DMS114 treated with DMSO at 0.1 percent for 48 hours (cell line): ENCODE data around the gene SORCS1.

Experiments
- DNase-seq: peaks from one replicate; lab custom pipeline; 2025; ENCODE audit not compliant: unreplicated experiment; lab: John Stamatoyannopoulos, UW

SORCS1 gene

DNA sequence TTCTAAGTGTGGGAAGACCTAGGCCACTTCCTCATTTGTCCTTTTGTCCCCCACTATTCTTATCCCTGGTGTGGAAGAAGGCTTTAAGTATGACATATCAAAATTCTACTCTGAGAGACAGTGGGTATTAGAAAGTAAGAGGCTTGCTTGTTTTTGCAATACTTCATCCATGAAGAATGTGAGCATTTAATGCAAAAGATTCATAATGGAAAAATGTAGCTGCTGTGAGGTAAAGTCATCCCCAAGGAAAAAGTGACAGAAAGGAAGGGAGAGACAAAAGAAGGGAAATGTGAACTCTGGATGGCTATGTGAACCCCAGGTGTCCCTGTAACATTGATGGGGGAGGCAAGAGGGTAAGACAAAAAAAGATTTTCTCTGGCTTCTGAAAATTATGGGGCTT is 607.5 kb downstream of the SORCS1 start:
- DNase-seq = no peak

DNA sequence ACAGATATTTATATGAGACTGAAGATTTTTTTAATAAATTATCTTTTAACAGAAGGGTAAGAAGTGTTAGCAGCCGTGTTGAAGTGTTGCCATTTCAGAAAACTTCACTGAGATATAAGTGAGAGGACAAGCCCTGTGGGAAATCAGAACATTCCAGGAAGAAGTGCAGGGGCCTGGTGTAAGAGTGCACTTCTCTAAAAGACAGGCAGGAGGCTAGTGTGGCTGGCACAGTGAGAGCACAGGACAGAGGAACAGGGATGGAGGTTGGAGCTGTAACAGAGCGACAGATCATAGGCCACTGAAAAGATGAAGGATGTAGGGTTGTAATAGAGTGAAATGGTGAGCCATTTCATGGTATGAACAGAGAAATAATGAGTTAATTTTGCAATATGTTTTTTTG is 608.9 kb downstream of the SORCS1 start:
- no peak for DNase-seq

DNA sequence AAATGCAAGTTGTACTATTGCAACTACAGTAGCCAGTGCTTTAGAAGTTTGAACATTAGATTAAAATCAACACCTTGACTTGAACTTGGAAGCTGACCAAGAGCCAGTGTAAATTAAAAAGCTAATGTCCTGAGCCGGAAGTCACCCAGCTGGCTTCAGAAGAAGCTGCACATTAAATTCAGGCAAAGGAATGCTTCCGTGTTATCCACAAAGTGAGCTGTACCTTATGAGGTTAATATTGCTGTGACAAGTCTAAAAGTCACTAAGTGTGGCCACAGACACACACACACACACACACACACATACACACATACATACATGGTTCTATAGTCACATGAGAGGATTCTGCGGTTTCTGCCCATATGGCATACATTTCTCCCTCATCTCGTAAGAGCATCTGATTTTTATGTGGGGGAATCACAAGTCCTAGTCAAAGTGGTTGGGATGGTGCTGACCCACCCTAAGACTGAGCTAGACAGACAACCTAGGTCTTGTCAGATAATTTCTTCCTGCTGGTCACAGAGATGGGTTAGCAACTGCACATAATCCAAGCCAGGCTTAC is 612.9 kb downstream of the SORCS1 start:
- no peak for DNase-seq

DNA sequence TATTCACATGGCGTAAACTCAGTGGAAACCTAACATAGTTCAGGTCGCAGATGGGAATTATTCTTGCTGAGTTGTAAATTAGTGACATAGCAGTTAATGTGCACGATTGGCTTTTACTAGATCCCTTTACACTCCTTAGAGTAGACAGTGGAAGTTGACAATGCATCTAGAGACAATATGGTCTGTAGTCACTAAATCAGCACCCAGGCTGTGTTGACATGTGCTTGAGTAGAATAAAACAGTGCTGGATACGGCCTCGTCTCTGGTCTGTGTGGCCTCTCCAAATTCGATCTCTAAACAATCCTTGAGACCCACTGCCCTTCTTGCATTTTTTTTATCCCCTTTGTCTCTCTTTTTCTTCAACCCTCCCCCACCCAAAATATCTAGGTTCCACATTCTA is 615.7 kb downstream of the SORCS1 start:
- DNase-seq = no peak

DNA sequence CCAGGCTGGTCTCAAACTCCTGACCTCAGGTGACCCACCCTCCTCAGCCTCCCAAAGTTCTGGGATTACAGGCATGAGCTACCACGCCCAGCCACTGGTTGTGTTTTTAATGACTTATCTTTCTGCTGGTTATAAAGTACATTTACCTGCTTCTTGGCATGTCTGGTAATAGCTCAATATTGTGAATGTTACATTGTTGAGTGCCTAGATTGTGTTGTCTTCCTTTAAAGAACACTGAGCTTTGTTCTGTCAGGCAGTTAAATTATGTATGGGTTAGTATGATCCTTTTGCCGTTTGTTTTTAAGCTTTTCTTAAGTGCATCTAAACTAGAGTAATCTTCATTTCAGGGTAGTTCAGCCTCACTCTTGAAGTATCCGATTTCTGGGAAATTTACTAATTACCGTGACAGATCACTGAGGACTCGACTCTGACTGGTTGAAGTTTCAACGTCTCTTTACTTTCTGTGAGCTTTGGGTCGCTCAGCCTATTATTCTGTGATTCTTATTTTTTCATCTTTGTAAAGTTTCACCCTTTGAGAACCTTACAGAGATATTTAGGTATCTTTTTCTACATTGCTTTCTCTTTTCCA is 617.4 kb downstream of the SORCS1 start:
- no peak for DNase-seq

DNA sequence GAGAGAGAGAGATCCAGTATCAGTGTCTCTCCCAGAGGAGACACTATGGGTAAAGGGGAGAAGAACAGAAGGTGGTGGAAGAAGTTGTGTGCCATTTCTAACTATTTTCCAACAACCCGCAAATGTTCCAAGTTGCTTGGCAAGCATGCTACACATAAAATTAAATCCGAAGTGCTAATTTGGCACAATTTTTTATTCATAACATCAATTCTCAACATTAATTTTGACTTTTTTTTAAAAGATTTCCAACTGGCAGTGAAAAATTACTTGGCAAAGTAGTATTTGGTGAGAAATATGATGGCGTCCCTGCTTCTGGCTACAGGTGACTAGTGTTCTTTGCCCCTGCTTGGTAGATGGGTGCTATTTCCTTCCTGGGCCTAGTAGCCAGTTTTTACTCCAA is 622.0 kb downstream of the SORCS1 start:
- no peak for DNase-seq

DNA sequence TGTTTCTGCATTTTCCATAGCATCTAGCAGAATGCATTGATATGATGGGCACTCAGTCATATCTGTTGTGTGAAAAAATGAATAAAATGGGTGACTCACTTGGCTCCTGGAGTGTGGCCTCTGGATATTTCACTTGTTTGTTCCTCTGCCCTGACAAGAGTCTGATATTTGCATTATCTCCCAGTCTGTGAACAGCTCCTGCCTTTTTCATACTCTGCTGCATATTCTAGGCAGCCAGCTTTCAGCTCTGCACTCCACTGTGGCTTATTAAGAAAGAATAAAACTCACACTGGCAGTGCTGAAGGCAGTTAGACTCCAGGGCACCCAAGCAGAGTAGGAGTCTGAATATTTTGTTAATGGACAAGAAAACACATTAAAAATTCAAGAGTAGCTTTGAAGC is 623.9 kb downstream of the SORCS1 start:
- no peak for DNase-seq

DNA sequence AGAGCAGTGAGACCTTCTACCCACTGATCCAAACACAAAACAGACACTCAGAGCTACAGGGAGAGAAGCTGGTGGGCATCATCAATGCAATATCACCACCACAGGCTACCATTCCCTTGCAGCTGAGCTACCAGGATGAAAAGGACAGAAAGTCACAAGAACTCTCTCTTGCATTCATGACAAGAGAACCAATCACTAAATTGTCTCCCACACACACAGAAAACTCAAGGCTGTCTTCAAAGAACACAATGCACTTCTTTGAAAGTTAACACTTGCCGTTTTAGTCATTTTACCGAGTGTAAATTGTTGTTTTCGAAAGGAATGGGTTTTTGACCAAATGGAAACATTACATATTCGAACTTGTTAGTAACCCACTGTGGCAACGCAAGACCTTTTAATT is 626.6 kb downstream of the SORCS1 start:
- no peak for DNase-seq

DNA sequence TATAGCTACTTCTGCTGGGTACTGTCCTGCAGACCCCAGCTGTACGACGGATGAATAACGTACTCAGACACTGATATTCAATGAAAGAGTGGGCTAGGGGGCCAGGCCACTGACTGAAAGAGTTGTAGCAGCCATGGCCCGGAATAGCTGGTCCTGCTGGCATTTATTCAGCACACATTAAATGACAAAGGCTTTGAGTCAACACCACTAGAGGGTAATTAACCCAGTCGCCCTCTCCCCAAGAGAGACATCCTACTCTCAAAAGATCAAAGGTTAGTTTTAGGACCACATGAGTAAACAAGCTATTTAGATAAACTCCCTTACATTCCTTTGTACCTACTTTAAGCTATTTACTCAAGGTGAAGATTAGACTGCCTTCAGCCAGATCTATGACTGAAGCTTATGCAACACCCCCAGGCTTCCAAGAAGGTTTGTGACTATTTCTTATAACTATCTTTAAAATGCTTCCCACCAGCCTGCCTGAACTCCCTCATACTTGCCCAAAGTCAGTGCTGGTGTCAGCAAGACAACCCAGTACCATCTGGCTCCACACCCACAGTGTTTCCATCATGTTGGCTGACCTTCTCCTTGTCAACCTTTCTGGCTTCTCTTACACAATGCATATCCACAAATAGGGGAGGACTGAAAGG is 629.1 kb downstream of the SORCS1 start:
- DNase-seq = no peak

DNA sequence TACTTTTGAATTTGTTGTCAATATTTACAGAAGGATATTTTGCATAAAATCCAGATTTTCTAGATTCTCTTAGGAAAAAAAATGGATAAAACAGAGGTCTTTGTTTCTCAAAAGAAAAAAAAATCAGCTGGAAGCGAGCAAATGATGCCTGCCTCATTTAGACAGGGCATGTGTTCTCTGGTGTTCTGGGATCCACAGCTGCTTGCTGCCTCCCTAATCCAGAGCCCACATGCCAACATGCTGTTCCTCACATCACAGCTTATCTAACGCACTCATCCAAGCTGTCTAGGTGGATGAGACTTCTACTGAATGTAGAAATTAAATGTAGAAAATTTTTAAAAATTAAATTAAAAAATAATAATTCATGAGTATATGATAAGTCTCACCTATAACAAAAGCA is 630.1 kb downstream of the SORCS1 start:
- DNase-seq = no peak

DNA sequence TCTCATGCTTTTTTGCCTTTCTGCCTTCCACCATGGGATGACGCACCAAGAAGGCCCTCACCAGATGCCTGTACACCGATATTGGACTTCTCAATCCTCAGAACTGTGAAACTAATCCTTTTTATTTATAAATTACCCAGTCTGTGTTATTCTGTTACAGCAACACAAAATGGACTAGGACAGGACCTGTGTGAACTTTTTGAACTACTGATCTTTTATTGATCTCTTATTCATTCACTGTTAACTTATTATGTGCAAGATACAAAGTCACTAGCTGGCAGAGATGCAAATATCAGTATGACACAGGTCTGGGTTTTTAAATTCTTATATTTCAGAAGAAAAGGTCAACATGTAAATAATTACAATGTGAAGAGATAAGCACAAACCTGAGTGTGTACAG is 635.8 kb downstream of the SORCS1 start:
- DNase-seq = no peak

DNA sequence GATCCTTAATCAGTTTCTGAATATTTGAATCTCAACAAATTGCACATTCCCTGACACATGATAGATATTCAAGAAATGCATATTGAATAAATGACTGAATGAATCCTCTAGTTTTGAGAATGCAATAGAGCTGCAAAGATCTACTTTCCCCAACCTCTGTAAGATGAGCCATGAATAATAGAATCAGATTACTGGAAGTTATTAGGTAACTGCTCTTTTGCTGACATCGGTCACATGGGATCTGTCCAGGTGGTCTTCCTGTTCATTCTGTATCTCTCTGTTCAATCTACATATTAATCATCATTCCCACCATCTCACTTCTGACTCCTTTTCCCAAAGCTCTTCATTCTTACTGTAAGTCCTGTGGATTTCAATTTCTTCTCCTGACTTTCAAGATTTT is 638.7 kb downstream of the SORCS1 start:
- no peak for DNase-seq
